Measurements from ENCODE around the gene CLDN20.

CLDN20 gene

DNA sequence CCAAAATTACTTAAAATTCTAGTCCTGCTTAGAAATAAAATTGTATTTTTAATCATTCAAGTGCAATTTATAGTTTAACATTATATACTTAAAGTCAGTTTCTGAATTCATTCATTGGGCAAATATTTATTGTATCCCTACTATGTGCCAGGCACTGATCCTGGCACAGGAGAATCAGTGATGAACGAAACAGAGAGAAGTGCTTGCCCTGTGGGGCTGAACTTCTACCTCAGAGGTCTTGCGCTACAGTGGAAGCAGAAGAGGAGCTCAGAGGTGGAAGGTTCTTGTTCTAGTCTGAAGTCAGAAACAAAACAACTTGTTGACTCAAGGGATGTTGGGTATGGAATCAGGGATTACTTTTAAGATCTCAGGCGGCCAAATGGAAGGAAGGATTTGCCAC lies 6.0 kb downstream of the CLDN20 start:
- no peak for DNase-seq (ENCODE audit: low read depth, low spot score)

- no peak for DNase-seq (ENCODE audit: low read depth, low spot score)
Observed at GRCh38 chr6:155270561-155271091, 6.8 kb downstream of the CLDN20 start.

DNA sequence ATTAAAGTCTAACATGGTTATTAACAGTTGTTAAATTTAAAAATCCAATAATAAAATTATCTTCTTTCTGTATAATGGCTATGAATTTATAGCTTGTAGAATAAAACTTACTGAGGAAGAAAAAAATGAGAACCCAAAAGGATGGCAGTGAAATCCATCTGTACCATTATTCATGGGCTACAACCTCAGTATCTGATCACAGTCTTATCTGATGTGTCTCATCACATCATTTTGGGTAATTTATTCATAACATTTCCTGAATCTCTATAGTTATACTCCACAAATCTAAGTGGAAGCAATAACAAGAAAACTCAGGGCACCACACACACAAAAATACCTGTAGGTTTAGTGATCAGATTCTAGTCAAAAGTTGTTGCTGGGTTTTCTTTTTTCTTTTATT lies 7.3 kb downstream of the CLDN20 start:
- DNase-seq (ENCODE audit: low read depth, low spot score), result no peak

- DNase-seq (ENCODE audit: low read depth, low spot score), result no peak
Observed at GRCh38 chr6:155272353-155273232, 8.8 kb downstream of the CLDN20 start.

DNA sequence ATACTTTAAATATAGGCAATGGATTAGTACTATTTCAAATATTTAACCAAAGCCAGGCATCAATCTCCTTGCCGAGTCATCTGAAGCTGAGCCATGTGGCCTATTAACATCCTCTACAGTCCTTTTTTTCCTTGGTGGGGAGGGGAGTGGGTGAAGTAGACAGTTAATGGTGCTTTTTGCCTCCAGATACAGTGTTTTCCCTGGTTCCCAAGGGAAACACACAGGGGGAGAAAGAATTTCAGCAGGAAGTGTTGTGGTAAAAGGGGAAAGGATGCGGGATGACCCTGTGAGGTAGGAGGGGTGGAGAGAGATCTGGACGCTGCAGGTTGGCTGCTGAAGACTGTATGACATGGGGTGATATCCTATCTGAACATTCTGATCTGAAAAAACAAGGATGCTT lies 9.6 kb downstream of the CLDN20 start:
- peak; percentile 85 for DNase-seq (ENCODE audit: low read depth, low spot score)

GRCh38 chr6:155274106-155274505 lies 10.3 kb downstream of the CLDN20 start:
- no peak for DNase-seq (ENCODE audit: low read depth, low spot score)

- DNase-seq (ENCODE audit: low read depth, low spot score), result no peak
Observed at GRCh38 chr6:155274533-155274932, 10.7 kb downstream of the CLDN20 start.

GRCh38 chr6:155275808-155276480 lies 12.1 kb downstream of the CLDN20 start:
- DNase-seq (ENCODE audit: low read depth, low spot score), result no peak

DNA sequence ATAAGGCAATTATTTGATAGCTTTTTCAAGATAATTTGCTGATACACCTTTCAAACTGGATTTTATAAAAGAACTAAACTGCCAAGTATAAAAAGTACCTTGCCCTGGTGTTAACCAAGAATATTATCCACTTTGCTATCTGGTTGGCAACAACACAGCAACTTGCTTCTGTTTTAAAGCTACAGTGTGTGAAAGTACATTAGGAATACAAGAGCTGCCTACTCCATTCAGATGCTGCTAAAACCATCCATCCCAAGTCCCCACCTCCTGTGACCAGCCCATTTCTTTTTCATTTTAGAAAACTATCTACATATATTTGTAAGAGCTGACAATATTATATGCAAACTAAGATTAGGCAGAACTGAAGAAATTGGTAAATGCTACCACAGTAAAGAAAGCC lies 12.8 kb downstream of the CLDN20 start:
- no peak for DNase-seq (ENCODE audit: low read depth, low spot score)

DNA sequence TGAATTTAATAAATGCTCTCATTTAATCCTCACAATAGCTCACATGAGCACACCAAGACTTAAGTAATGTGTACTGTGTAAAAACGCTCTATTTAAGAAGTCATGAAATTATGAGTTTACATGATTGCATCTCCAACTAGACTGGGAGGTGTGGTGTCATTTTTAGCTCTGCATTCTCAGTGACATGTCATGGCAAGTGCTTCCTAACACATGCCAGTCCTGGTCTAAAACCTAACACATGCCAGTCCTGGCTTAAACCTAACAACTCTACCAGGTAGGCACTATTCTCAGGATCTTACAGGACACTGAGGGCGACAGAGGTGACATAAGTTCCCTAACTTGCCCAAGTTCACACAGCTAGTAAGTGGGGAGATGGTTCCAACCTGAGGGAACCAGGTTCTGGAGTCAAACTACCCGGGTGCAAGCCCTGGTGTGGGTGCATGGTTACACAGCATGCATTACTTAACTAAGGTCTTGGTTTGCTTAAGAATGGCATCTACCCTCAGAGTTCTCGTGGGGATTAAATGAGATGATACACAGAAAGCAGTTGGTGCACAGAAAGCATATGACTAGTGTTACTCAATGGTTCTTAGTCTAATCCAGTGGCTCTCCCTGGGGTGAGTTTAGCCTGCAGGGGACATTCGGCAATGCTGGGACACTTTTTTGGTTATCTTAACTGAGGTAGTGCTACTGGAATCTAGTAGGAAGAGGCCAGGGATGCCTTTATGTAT lies 14.7 kb downstream of the CLDN20 start:
- DNase-seq (ENCODE audit: low read depth, low spot score), result no peak

DNA sequence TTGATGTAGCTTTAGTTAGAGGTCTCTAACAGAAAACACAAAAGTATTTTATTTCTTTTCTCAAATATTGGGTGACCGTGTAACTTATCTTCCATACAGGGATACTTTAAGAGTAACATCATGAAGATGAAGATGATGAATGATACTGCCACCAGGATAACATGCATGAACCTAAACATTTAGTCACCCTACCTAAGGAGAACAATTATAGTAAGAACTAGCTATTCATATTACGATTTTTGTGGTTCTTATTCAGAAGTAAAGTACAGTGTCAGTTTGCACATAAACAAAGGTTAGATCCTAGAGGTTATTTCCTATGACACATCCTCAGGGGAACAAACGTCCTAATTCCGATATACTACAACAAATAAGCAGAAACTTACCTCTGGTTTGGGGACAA lies 21.0 kb downstream of the CLDN20 start:
- no peak for DNase-seq (ENCODE audit: low read depth, low spot score)

GRCh38 chr6:155287762-155288161 lies 23.9 kb downstream of the CLDN20 start:
- no peak for DNase-seq (ENCODE audit: low read depth, low spot score)

- no peak for DNase-seq (ENCODE audit: low read depth, low spot score)
Observed at GRCh38 chr6:155290491-155290890, 26.7 kb downstream of the CLDN20 start.

DNA sequence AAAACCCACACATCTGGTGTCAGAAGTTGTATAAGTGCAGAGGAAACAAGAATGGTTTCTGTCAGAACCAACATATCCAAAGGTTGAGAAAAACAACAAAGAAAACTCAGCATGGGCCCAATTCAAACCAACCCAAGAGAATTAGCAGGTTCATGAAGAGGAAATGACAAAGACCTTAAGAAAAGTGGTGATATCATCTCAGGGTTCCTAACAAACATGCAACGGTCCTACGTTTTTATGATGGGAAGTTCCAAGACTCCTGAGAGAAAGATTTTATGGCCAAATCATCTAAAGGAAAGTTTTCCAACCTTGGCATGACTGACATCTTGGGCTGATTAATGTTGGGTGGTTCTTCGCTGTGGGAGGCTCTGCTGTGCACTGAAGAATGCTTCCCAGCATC lies 27.5 kb downstream of the CLDN20 start:
- DNase-seq (ENCODE audit: low read depth, low spot score), result no peak

GRCh38 chr6:155292711-155293110 lies 28.9 kb downstream of the CLDN20 start:
- DNase-seq (ENCODE audit: low read depth, low spot score), result no peak

DNA sequence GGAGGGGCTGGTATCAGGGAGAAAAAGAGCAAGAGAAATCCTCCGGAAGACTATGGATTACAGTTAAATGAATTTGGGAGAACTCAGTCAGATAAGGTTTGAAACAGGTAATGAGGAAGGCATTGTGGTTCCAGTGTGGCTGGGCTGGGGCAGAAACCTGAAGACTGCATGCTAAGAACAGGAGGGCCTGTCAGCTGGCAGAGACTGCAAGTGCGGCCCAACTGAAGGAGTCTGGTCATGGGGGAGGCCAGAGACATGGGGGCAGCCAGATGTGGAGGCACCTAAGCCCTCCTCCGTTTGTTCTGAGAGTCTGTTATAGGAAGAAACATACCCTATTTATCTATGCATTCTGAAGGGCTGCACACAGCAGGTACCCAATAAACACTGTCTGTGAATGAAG lies 33.9 kb downstream of the CLDN20 start:
- no peak for DNase-seq (ENCODE audit: low read depth, low spot score)

DNA sequence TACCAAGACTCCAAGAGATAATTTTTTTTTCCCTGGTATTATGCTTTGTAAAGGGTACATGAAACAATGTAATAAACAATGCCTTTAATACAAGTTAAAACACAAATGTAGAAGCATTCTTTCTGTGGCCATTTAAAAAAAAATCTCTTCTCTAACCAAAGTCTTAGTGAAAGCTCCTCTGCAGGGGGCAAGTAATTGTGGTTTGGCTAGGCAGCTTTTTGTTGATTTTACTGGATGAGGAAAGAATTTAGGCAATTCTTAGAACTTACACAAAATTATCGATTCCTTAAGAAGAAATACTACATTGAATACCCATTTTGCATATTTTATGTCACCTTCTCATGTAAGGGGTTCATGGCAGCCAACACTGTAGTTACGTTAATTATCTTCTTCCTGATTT lies 38.1 kb downstream of the CLDN20 start:
- peak; percentile 18 for DNase-seq (ENCODE audit: low read depth, low spot score)

DNA sequence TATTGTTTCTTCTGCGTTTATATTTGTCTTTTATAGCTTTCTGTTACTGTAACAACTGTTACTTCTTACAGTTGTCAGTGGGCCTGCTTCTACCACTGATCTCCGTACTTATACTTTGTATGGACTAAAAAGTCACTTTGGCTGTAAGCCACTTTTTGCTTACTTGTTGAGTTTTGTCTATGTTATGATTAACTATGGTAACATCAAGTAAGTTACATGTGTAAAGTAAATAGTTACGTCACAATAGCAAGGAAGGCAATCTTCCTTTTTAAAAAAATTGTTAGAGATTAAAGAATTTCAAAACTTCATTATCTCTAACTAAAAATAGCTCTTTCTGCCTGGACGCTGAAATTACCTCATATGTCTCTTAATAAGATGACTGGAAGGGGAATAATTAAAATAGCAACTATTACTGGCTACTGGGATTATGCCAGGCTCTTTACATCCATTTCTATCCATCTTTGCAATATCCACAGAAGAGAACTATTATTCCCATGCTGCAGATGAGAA lies 39.6 kb downstream of the CLDN20 start:
- no peak for DNase-seq (ENCODE audit: low read depth, low spot score)

DNA sequence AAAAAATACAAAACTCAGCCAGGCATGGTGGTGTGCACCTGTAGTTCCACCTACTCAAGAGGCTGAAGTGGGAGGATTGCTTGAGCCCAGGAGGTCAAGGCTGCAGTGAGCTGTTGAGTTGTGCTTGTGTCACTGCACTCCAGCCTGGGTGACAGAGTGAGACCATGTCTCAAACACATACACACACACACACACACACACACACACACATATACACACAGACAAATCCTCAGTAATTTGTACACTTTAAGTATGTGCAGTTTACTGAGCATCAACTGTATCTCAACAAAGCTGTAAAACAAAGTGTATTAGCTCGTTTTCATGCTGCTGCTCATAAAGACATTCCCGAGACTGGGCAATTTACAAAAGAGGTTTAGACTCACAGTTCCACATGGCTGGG lies 43.1 kb downstream of the CLDN20 start:
- no peak for DNase-seq (ENCODE audit: low read depth, low spot score)

DNA sequence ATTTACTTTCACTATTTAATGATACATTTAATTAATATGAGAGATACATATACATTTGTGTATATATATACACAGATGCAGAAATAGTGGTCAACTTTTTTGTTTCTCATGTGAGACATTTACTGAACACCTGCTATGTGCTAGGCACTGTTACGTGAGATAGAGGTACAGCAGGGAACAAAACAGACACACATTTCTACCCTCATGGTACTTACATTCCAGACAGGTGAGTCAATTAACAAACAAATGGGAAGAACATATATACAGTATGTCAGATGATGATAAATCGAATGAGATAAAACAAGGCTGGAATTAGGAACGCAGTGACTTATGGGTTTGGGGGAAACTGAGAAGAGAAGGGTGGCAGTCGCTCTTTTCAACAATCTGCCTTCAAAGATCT lies 45.3 kb downstream of the CLDN20 start:
- DNase-seq (ENCODE audit: low read depth, low spot score), result no peak

DNA sequence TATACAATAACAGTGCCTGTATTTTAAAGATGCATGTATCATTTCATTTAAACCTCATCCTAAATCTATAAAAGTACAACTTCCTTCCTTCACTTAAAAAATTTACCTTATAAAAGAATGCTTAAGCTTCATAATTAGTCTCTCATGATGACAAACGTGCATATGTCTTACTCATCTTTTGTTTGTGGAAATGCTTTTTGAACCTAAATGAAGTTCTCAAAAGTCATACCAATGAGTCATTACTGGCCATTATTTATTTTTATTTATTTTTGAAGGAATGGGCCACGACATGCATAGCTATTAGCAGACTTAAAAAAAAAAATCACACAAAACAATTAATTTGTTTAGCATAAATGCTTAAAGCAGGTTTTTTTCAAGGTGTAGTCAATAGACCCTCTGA lies 46.8 kb downstream of the CLDN20 start:
- no peak for DNase-seq (ENCODE audit: low read depth, low spot score)

DNA sequence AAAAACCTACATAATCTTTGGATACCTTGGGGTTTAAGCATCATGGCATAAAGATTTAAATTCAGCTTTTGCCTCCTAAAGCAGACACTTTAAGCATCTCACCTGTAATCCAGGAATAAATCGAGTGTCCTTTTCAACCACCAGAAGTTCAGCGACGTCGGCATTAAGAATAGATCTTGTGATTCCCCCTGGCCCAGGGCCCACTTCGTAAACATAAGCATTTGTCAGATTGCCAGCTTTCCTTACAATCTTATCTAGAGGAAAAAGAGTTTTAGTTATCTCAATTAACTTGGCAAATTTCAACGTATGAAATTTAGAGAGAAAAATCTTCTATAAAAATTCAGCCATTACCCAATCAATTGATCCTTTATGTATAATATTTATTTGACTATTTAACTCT lies 47.3 kb downstream of the CLDN20 start:
- DNase-seq (ENCODE audit: low read depth, low spot score), result no peak
